Measurements from ENCODE around the gene RIMKLB.

DNA sequence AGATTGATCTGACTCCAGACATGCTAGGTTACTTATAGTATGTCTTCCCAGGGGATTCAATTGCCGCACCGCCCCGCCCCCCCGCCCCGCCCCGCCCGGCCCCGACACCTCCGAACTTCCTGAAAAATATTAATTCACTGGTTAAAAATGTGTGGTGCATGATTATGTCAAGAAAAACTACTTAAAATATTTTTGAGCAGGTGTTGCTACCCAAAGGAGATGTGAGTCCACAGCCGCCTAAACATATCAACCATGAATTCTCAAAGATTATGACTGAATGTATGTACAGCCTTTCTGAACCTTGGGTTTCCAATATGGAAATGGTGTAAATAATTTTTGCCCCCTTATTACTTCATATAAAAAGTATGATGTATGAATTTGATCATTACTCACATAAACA lies 2.7 kb upstream of the RIMKLB start:
- no peak for TF ChIP-seq SIN3A (IDR thresholded peaks at IDR 0.05; ENCODE audit: borderline replicate concordance, insufficient read depth, low read length)
- TF ChIP-seq, protein P1, sequence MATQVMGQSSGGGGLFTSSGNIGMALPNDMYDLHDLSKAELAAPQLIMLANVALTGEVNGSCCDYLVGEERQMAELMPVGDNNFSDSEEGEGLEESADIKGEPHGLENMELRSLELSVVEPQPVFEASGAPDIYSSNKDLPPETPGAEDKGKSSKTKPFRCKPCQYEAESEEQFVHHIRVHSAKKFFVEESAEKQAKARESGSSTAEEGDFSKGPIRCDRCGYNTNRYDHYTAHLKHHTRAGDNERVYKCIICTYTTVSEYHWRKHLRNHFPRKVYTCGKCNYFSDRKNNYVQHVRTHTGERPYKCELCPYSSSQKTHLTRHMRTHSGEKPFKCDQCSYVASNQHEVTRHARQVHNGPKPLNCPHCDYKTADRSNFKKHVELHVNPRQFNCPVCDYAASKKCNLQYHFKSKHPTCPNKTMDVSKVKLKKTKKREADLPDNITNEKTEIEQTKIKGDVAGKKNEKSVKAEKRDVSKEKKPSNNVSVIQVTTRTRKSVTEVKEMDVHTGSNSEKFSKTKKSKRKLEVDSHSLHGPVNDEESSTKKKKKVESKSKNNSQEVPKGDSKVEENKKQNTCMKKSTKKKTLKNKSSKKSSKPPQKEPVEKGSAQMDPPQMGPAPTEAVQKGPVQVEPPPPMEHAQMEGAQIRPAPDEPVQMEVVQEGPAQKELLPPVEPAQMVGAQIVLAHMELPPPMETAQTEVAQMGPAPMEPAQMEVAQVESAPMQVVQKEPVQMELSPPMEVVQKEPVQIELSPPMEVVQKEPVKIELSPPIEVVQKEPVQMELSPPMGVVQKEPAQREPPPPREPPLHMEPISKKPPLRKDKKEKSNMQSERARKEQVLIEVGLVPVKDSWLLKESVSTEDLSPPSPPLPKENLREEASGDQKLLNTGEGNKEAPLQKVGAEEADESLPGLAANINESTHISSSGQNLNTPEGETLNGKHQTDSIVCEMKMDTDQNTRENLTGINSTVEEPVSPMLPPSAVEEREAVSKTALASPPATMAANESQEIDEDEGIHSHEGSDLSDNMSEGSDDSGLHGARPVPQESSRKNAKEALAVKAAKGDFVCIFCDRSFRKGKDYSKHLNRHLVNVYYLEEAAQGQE (IDR thresholded peaks at IDR 0.05; ENCODE audit: insufficient read depth in 1 of 2, low read depth in 2 of 2, low read length in 2 of 2), result no peak

Measured in PFSK-1 (cell line).